Keratinocyte (primary cell): ENCODE results near the gene ANGPTL4. TPM values are rescaled to one million over a fixed set of nuclear protein-coding genes. Genes with fewer than 3 reads are reported as not detected.
"Not testable (repeated sequence)": the region's sequence is repeated elsewhere in the genome, so short reads cannot be mapped to it uniquely, and the experiment has no call there.

Source experiments
- DNase-seq: peaks from one replicate; pipeline ENCODE4 v3.0.0-alpha.2; 2011; ENCODE audit warnings: low read depth, missing footprints, low spot score
- FAIRE-seq: peaks from 2 replicates; lab custom pipeline; 2011; peaks lifted over from hg19 to GRCh38; lab: Jason Lieb, UNC
- H2AFZ ChIP-seq: 2 replicates; pipeline ENCODE4 v1.6.0; 2012; ENCODE audit warnings: low read length, control low read depth, inconsistent platforms; ENCODE audit not compliant: control insufficient read depth
- H3K27ac ChIP-seq: 2 replicates; pipeline ENCODE4 v1.5.1; 2011; ENCODE audit warnings: low read length; ENCODE audit not compliant: control insufficient read depth, insufficient read depth
- H3K27me3 ChIP-seq: 3 replicates; pipeline ENCODE4 v1.6.0; 2011; ENCODE audit warnings: low read length; ENCODE audit not compliant: control insufficient read depth, insufficient read depth; ENCODE audit errors: extremely low read depth
- H3K36me3 ChIP-seq, 2 experiments: 2 replicates in 1 of 2; 3 replicates in 1 of 2; pipeline ENCODE4 v1.5.1; 2011; ENCODE audit warnings: low read length in 2 of 2, mild to moderate bottlenecking in 1 of 2; ENCODE audit not compliant: control insufficient read depth in 2 of 2, insufficient read depth in 2 of 2; ENCODE audit errors: extremely low read depth in 1 of 2
- H3K4me1 ChIP-seq: 3 replicates; pipeline ENCODE4 v1.5.1; 2011; ENCODE audit warnings: low read length; ENCODE audit not compliant: control insufficient read depth, insufficient read depth; ENCODE audit errors: extremely low read depth
- H3K4me2 ChIP-seq: 3 replicates; pipeline ENCODE4 v1.6.0; 2011; ENCODE audit warnings: low read depth, low read length; ENCODE audit not compliant: control insufficient read depth, insufficient read depth; ENCODE audit errors: extremely low read depth
- H3K4me3 ChIP-seq, 3 experiments: fragments of 200-600 bp in 1 of 3; sonication (generic) in 1 of 3; 2 replicates in 2 of 3; 3 replicates in 1 of 3; pipeline ENCODE4 v1.5.1; 2011 to 2016; ENCODE audit warnings: low read length in 3 of 3, mild to moderate bottlenecking in 3 of 3, control low read depth in 2 of 3, inconsistent platforms in 1 of 3, low read depth in 1 of 3, mixed read lengths in 1 of 3, mixed run types in 1 of 3, moderate library complexity in 1 of 3; ENCODE audit not compliant: control insufficient read depth in 2 of 3, insufficient read depth in 2 of 3; ENCODE audit errors: extremely low read depth in 1 of 3
- H3K79me2 ChIP-seq: 2 replicates; pipeline ENCODE4 v1.6.0; 2012; ENCODE audit warnings: low read length; ENCODE audit not compliant: control insufficient read depth, insufficient read depth
- H3K9ac ChIP-seq: 3 replicates; pipeline ENCODE4 v1.6.0; 2011; ENCODE audit warnings: low read length; ENCODE audit not compliant: control insufficient read depth, insufficient read depth; ENCODE audit errors: extremely low read depth
- H3K9me1 ChIP-seq: 3 replicates; pipeline ENCODE4 v1.6.0; 2011; ENCODE audit warnings: low read length; ENCODE audit not compliant: control insufficient read depth, insufficient read depth; ENCODE audit errors: extremely low read depth
- H3K9me3 ChIP-seq: 2 replicates; pipeline ENCODE4 v1.5.1; 2012; ENCODE audit warnings: low read depth, low read length; ENCODE audit not compliant: control insufficient read depth
- H4K20me1 ChIP-seq: 3 replicates; pipeline ENCODE4 v1.6.0; 2011; ENCODE audit warnings: low read length; ENCODE audit not compliant: control insufficient read depth, insufficient read depth; ENCODE audit errors: extremely low read depth
- EZH2 ChIP-seq: IDR thresholded peaks from one replicate; pipeline ENCODE4 v1.6.1; 2012; ENCODE audit warnings: inconsistent platforms, mild to moderate bottlenecking, low read length, moderate library complexity
- dilution Hi-C: fragments of 300-500 bp; cut with MboI; formaldehyde crosslinking; loops from one replicate; pipeline ENCODE4 v1.7.0; 2020; ENCODE audit warnings: low sequenced_read_pairs; ENCODE audit not compliant: extremely low pct_ligation_motif_present
- polyA plus RNA-seq, 5 experiments: library from polyadenylated mRNA; depleted of rRNA in 3 of 5; stranded (reverse) in 3 of 5; stranded (forward) in 1 of 5; unstranded in 1 of 5; fragments of >200 nt; gene quantifications; 1 replicate in 1 of 5; 2 replicates in 3 of 5; 3 replicates in 1 of 5; pipeline versions ENCODE4 v1.2.1 to v1.2.3, GENCODE V29; 2011 to 2012; ENCODE audit warnings: missing spikeins in 2 of 5, low read depth in 1 of 5, low replicate concordance in 1 of 5
- TF ChIP-seq, protein P1 (sequence below), 3 experiments: IDR thresholded peaks in 1 of 3; conservative IDR thresholded peaks in 1 of 3; optimal IDR thresholded peaks in 1 of 3; 2 replicates in 2 of 3; 3 replicates in 1 of 3; pipeline versions ENCODE3 to v1.5.1; 2011; ENCODE audit warnings: low read length in 3 of 3, mild to moderate bottlenecking in 3 of 3, moderate library complexity in 2 of 3, control low read depth in 1 of 3, inconsistent platforms in 1 of 3; ENCODE audit not compliant: insufficient read depth in 2 of 3; ENCODE audit errors: extremely low read depth in 1 of 3

ANGPTL4 gene
- polyA plus RNA-seq, 1 donor (not counting 4 experiments of a cell fraction or from before 2014, with no cell fraction given), result 102 TPM

DNA sequence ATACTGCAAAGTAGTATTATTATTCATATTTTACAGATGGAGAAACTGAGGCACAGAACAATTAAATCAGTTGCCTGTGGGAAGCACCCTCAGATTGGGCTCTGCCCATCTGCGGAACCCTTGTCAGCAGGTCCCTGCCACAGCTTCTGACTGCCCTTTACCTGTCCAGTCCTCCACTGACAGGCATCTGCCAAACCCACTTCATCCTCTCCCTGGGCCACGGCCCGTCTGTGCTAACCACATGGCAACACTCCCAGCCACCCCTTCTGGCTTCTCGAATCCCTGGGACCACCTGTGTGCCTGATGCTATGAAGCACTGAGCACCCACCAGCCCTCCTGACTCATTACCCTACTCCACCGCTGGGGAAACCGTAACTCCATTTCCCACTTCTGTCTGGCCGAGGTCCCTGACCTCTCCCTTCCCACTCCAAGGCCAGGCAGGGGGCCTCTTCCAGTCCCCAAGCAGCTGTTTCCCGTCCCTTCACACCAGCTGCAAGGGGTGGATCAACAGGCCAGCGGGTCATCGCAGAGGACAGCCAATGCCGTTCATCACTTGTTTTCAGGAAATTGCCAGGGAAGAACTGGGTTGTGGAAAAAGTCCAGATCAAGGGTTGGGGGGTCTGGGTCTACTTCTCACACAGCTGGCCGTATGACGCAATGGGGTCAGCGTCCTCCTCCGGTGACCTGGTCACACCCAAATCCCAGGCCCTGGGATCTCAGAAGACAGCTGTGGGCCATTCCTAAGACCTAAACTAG is 23.4 kb upstream of the ANGPTL4 start:
- no peaks in the 10 kb centered on the region for H3K79me2 ChIP-seq
- no peak for DNase-seq

DNA sequence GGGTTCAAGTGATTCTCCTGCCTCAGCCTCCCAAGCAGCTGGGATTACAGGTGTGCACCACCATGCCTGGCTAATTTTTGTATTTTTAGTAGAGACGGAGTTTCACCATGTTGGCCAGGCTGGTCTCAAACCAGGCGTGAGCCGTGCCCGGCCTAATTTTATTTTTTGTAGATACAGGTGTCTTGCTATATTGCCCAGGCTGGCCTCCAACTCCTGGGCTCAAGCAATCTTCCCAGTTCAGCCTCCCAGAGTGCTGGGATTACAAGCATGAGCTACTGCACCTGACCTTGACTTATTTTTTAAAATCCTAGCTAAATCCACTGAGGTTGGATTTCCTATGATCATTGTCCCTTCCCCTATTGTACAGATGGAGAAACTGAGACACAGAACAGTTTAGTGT is 22.5 kb upstream of the ANGPTL4 start:
- H3K4me1 ChIP-seq, H3K36me3 ChIP-seq, H3K9ac ChIP-seq, H3K27me3 ChIP-seq, H4K20me1 ChIP-seq, DNase-seq, H3K4me2 ChIP-seq, FAIRE-seq, H3K9me1 ChIP-seq, H3K9me3 ChIP-seq, H3K4me3 ChIP-seq, H3K79me2 ChIP-seq, dilution Hi-C loops, H3K27ac ChIP-seq, H2AFZ ChIP-seq: not testable (repeated sequence)

More for the DNA sequence above, 23.4 kb upstream of the ANGPTL4 start:
- Histone ChIP-seq H3K4me1 (no peaks in the 10 kb centered on the region), H3K27ac (no peak overlapping the region), H3K9ac (no peak overlapping the region), H3K4me3 (no peak overlapping the region), H3K27me3 (peaks cover 8% of the 10 kb centered on the region), H3K9me1 (no peaks in the 10 kb centered on the region), H4K20me1 (no peaks in the 10 kb centered on the region), H3K4me2 (no peak overlapping the region), H2AFZ (no peak overlapping the region), H3K9me3 (no peaks in the 10 kb centered on the region), H3K36me3 (no peaks in the 10 kb centered on the region)
- dilution Hi-C loops, result no loop called here
- TF ChIP-seq, protein P1, sequence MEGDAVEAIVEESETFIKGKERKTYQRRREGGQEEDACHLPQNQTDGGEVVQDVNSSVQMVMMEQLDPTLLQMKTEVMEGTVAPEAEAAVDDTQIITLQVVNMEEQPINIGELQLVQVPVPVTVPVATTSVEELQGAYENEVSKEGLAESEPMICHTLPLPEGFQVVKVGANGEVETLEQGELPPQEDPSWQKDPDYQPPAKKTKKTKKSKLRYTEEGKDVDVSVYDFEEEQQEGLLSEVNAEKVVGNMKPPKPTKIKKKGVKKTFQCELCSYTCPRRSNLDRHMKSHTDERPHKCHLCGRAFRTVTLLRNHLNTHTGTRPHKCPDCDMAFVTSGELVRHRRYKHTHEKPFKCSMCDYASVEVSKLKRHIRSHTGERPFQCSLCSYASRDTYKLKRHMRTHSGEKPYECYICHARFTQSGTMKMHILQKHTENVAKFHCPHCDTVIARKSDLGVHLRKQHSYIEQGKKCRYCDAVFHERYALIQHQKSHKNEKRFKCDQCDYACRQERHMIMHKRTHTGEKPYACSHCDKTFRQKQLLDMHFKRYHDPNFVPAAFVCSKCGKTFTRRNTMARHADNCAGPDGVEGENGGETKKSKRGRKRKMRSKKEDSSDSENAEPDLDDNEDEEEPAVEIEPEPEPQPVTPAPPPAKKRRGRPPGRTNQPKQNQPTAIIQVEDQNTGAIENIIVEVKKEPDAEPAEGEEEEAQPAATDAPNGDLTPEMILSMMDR (optimal IDR thresholded peaks at IDR 0.05 in 1 of 3, IDR thresholded peaks at IDR 0.05 in 1 of 3, conservative IDR thresholded peaks at IDR 0.05 in 1 of 3; ENCODE audit: extremely low read depth in 1 of 3, insufficient read depth in 2 of 3, low read length in 3 of 3), result no peak
- TF ChIP-seq EZH2, result no peak
- FAIRE-seq, result no peak

DNA sequence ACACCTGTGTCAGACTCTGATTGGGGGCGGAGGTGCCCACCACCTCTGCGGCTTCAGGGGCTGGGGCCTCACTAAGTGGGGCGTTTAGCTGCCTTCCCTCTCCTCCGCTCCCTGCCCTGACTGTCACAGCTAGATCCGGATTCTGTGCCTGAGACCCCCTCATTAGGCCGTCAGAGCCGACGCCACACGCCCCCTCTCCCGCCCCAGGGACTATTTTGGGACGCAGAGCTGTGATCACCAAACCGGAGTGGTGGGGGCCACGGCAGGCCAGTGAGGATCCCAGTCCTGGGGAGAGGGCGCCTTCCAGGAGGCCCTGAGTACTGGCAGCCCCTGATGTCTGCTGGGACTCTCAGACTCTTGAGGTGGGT is 21.7 kb upstream of the ANGPTL4 start:
- H3K4me2 ChIP-seq, result no peak overlapping the region

More for the DNA sequence above, 21.7 kb upstream of the ANGPTL4 start:
- H3K27ac ChIP-seq, result no peak overlapping the region
- H3K27me3 ChIP-seq, result peaks cover 8% of the 10 kb centered on the region
- no peak for FAIRE-seq
- no peak for DNase-seq
- H3K36me3 ChIP-seq, result no peaks in the 10 kb centered on the region
- H2AFZ ChIP-seq, result no peak overlapping the region
- no peak overlapping the region for H3K4me3 ChIP-seq
- no peaks in the 10 kb centered on the region for H4K20me1 ChIP-seq
- no peaks in the 10 kb centered on the region for H3K9me3 ChIP-seq
- no peaks in the 10 kb centered on the region for H3K4me1 ChIP-seq
- H3K9ac ChIP-seq, result no peak overlapping the region
- no peaks in the 10 kb centered on the region for H3K79me2 ChIP-seq
- no peak for TF ChIP-seq EZH2
- TF ChIP-seq, protein P1 (optimal IDR thresholded peaks at IDR 0.05 in 1 of 3, IDR thresholded peaks at IDR 0.05 in 1 of 3, conservative IDR thresholded peaks at IDR 0.05 in 1 of 3; ENCODE audit: extremely low read depth in 1 of 3, insufficient read depth in 2 of 3, low read length in 3 of 3), result no peak
- dilution Hi-C loops, result no loop called here
- H3K9me1 ChIP-seq, result no peaks in the 10 kb centered on the region
